Neural progenitor cell (in vitro differentiated cells): Measurements from ENCODE around the gene HIRA.

Experiments
- EZH2phosphoT487 ChIP-seq: fragments of 200-600 bp; sonication (generic); IDR thresholded peaks from 2 replicates; pipeline ENCODE4 v1.6.1; 2017; ENCODE audit warnings: antibody characterized with exemption
- TF ChIP-seq, protein P1 (sequence below): fragments of 200-600 bp; sonication (generic); IDR thresholded peaks from 2 replicates; pipeline ENCODE4 v1.5.1; 2017; ENCODE audit warnings: antibody characterized with exemption, mild to moderate bottlenecking

DNA sequence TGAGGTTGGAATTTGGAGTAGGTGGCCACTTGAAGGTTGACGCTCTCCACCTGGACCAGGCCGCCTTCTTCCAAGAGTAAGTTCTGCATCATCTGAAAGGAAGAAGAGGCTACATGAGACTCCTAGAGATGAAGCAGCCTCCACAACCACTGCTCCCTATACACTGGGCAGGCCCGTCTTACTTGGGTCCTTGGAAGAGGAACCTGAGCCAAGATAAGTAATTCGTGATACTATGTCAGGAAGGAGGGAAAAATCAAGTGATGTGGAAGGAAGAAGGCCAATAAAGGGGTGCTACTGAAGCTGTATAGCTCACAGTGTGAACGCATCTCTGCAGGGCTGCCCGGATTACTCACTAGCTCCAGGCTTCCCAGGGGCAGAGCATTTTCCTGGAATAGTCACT, 36.4 kb upstream of the HIRA start:
- TF ChIP-seq, protein P1, sequence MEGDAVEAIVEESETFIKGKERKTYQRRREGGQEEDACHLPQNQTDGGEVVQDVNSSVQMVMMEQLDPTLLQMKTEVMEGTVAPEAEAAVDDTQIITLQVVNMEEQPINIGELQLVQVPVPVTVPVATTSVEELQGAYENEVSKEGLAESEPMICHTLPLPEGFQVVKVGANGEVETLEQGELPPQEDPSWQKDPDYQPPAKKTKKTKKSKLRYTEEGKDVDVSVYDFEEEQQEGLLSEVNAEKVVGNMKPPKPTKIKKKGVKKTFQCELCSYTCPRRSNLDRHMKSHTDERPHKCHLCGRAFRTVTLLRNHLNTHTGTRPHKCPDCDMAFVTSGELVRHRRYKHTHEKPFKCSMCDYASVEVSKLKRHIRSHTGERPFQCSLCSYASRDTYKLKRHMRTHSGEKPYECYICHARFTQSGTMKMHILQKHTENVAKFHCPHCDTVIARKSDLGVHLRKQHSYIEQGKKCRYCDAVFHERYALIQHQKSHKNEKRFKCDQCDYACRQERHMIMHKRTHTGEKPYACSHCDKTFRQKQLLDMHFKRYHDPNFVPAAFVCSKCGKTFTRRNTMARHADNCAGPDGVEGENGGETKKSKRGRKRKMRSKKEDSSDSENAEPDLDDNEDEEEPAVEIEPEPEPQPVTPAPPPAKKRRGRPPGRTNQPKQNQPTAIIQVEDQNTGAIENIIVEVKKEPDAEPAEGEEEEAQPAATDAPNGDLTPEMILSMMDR = no peak
- no peak for TF ChIP-seq EZH2phosphoT487
